HG03095 (cell line): ENCODE data around the gene CACNB2.

ENCODE experiments used
- ATAC-seq: cut with Tn5 transposase; IDR thresholded peaks from one replicate; pipeline ENCODE4 v1.9.1; 2021; ENCODE audit warnings: moderate library complexity; ENCODE audit not compliant: unreplicated experiment

CACNB2 gene

GRCh38 chr10:18328941-18329340 lies 188.7 kb downstream of the CACNB2 start:
- no peak for ATAC-seq

- no peak for ATAC-seq
Observed at GRCh38 chr10:18332048-18332447, 191.8 kb downstream of the CACNB2 start.

- ATAC-seq, result no peak
Observed at GRCh38 chr10:18332484-18332883, 192.3 kb downstream of the CACNB2 start.

GRCh38 chr10:18333621-18334020 lies 193.4 kb downstream of the CACNB2 start:
- no peak for ATAC-seq

- no peak for ATAC-seq
Observed at GRCh38 chr10:18334116-18334867, 194.1 kb downstream of the CACNB2 start.

GRCh38 chr10:18340496-18341051 lies 200.3 kb downstream of the CACNB2 start:
- no peak for ATAC-seq

GRCh38 chr10:18341055-18341454 lies 200.8 kb downstream of the CACNB2 start:
- ATAC-seq, result no peak

- ATAC-seq, result no peak
Observed at GRCh38 chr10:18343573-18343972, 203.3 kb downstream of the CACNB2 start.

GRCh38 chr10:18345308-18345707 lies 205.1 kb downstream of the CACNB2 start:
- no peak for ATAC-seq

GRCh38 chr10:18350340-18350739 lies 210.1 kb downstream of the CACNB2 start:
- ATAC-seq, result no peak

- ATAC-seq, result no peak
Observed at GRCh38 chr10:18351421-18351820, 211.2 kb downstream of the CACNB2 start.

- ATAC-seq, result no peak
Observed at GRCh38 chr10:18352175-18352574, 212.0 kb downstream of the CACNB2 start.

- ATAC-seq, result no peak
Observed at GRCh38 chr10:18359812-18360211, 219.6 kb downstream of the CACNB2 start.

GRCh38 chr10:18362892-18363291 lies 222.7 kb downstream of the CACNB2 start:
- no peak for ATAC-seq

- peak; percentile 55 for ATAC-seq
Observed at GRCh38 chr10:18364987-18365775, 225.0 kb downstream of the CACNB2 start.

- no peak for ATAC-seq
Observed at GRCh38 chr10:18367840-18368239, 227.6 kb downstream of the CACNB2 start.

GRCh38 chr10:18368273-18368672 lies 228.0 kb downstream of the CACNB2 start:
- no peak for ATAC-seq

GRCh38 chr10:18368682-18369081 lies 228.5 kb downstream of the CACNB2 start:
- no peak for ATAC-seq

- no peak for ATAC-seq
Observed at GRCh38 chr10:18369859-18370473, 229.7 kb downstream of the CACNB2 start.

GRCh38 chr10:18376650-18377049 lies 236.4 kb downstream of the CACNB2 start:
- ATAC-seq, result no peak

GRCh38 chr10:18377898-18378297 lies 237.7 kb downstream of the CACNB2 start:
- ATAC-seq, result no peak

GRCh38 chr10:18378766-18379165 lies 238.5 kb downstream of the CACNB2 start:
- ATAC-seq, result no peak
